Measurements from ENCODE around the gene ALG11.

ALG11 gene

GRCh38 chr13:51997641-51998330, 14.4 kb upstream of the ALG11 start:
- no peak for DNase-seq (ENCODE audit: low read depth in 2 of 3, low spot score in 1 of 3)

GRCh38 chr13:51998723-51999509, 13.3 kb upstream of the ALG11 start:
- DNase-seq (ENCODE audit: low read depth in 2 of 3, low spot score in 1 of 3) = no peak

GRCh38 chr13:51999510-51999911, 12.7 kb upstream of the ALG11 start:
- DNase-seq (ENCODE audit: low read depth in 2 of 3, low spot score in 1 of 3) = no peak

GRCh38 chr13:51999921-52000320, 12.3 kb upstream of the ALG11 start:
- no peak for DNase-seq (ENCODE audit: low read depth in 2 of 3, low spot score in 1 of 3)

GRCh38 chr13:52001120-52001731, 11.0 kb upstream of the ALG11 start:
- no peak for DNase-seq (ENCODE audit: low read depth in 2 of 3, low spot score in 1 of 3)

GRCh38 chr13:52002361-52002760, 9.8 kb upstream of the ALG11 start:
- no peak for DNase-seq (ENCODE audit: low read depth in 2 of 3, low spot score in 1 of 3)

- DNase-seq (ENCODE audit: low read depth in 2 of 3, low spot score in 1 of 3) = no peak
Measured at GRCh38 chr13:52003541-52003940, 8.7 kb upstream of the ALG11 start.

- DNase-seq (ENCODE audit: low read depth in 2 of 3, low spot score in 1 of 3) = no peak
Measured at GRCh38 chr13:52004511-52005170, 7.6 kb upstream of the ALG11 start.

- DNase-seq (ENCODE audit: low read depth in 2 of 3, low spot score in 1 of 3) = no peak
Measured at GRCh38 chr13:52005841-52006522, 6.2 kb upstream of the ALG11 start.

GRCh38 chr13:52006523-52007245, 5.5 kb upstream of the ALG11 start:
- DNase-seq (ENCODE audit: low read depth in 2 of 3, low spot score in 1 of 3) = no peak

- no peak for DNase-seq (ENCODE audit: low read depth in 2 of 3, low spot score in 1 of 3)
Measured at GRCh38 chr13:52009946-52010345, 2.3 kb upstream of the ALG11 start.

- DNase-seq (ENCODE audit: low read depth in 2 of 3, low spot score in 1 of 3) = peak in 2 of 3 donors; percentile 1 to 3
Measured at GRCh38 chr13:52010890-52011631, 1.1 kb upstream of the ALG11 start, which contains the start of gene ATP7B. ATP7B (minus strand) TSS chr13:52011450; CDS start chr13:52011337, 113 bp downstream.

- DNase-seq (ENCODE audit: low read depth in 2 of 3, low spot score in 1 of 3) = no peak
Measured at GRCh38 chr13:52012512-52012836, 276 bp downstream of the ALG11 start.

GRCh38 chr13:52016296-52016695, 4.1 kb downstream of the ALG11 start:
- no peak for DNase-seq (ENCODE audit: low read depth in 2 of 3, low spot score in 1 of 3)

- no peak for DNase-seq (ENCODE audit: low read depth in 2 of 3, low spot score in 1 of 3)
Measured at GRCh38 chr13:52020191-52020590, 8.0 kb downstream of the ALG11 start.

- DNase-seq (ENCODE audit: low read depth in 2 of 3, low spot score in 1 of 3) = no peak
Measured at GRCh38 chr13:52022356-52022755, 10.2 kb downstream of the ALG11 start.

- DNase-seq (ENCODE audit: low read depth in 2 of 3, low spot score in 1 of 3) = no peak
Measured at GRCh38 chr13:52024481-52024880, 12.3 kb downstream of the ALG11 start, which contains the start of gene UTP14C. UTP14C (plus strand) TSS chr13:52024691; CDS start chr13:52028805, 4,114 bp downstream.

- no peak for DNase-seq (ENCODE audit: low read depth in 2 of 3, low spot score in 1 of 3)
Measured at GRCh38 chr13:52025475-52026245, 13.5 kb downstream of the ALG11 start.

- DNase-seq (ENCODE audit: low read depth in 2 of 3, low spot score in 1 of 3) = no peak
Measured at GRCh38 chr13:52026246-52026626, 14.0 kb downstream of the ALG11 start.

Data from stimulated activated CD4-positive, alpha-beta T cell treated with anti-CD3 and anti-CD28 coated beads, Interleukin-12 subunit alpha, Interleukin-12 subunit beta, amount 100 ng/mL, for 48 hours (primary cell).